GM12801 (cell line): Measurements from ENCODE around the gene ACP6.

Experiments used
- CTCF ChIP-seq: IDR thresholded peaks from one replicate; pipeline ENCODE4 v1.5.1; 2011; ENCODE audit warnings: control low read depth; ENCODE audit not compliant: insufficient read length; ENCODE audit errors: extremely low read depth

The ACP6 gene

DNA sequence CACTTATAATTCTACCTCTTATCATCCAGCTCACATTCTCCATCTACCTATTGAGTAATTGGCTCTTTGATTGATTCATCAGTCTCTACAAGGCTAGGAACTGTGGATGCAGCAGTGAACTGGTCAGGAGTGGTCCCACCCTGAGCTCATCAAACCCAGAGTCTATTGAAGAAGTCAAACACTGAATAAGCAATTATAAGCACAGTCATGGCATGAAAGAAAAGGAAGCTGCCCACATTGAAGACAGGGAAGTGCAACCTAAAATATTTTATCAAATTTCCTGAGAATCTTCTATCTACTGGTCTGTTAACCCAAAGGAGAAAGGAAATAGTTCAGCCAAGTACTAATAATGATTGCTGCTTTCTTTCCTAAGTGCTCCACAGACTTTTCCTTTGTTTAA lies 35.7 kb downstream of the ACP6 start:
- no peak for TF ChIP-seq CTCF

DNA sequence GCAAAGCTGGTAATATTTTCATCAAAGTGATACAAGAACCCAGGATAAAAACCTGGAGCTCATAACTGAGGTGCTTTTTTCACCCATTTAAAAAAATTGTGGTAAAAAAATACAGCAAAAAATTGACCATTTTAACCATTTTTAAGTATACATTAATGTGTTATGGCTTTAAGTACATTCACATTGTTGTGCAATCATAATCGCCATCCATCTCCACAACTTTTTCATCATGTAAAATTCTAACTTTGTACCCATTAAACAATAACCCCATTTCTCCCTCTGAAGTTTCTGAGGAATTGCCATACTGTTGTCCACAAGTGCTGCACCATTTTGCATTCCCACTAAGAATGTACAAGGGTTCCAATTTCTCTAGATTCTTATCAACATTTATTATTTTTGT lies 36.6 kb downstream of the ACP6 start:
- TF ChIP-seq CTCF = no peak

DNA sequence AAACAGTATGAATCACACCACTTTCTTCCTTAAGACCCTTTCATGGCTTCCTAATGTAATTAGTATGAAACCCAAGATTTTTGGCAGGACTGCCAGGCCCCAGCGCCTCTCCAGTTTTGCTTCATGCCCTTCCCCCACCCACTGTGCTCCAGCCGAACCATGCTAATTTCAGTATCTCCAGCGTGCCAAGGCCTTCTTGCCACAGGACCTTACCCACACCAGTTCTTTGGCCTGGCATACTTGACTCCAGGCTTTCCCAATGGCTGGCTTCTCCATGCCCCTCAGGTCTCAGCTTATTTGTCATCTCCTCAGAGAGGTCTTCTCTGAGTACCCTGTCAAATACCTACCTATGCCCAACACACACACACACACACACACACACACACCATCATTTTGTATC lies 38.5 kb downstream of the ACP6 start:
- no peak for TF ChIP-seq CTCF

DNA sequence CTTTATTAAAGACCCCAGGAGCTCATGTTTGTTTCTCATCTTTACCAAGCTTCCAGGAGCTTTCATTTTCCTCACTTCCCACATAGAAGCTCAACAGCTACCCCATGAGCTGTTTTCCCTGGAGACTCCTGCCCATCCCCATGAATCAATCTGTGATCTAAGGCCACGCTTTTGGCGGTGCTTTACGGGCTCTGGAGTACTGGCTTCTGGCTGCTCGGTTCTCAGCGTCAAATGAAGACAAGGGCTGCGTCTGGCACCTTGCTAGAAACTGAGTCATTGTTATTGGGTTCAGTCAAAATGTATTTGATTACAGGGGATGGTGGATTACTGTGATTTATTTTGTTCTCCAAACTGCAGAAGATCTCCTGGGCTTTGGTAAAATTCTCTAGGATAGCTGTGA lies 39.9 kb downstream of the ACP6 start:
- TF ChIP-seq CTCF = no peak

GRCh38 chr1:147630022-147630421 lies 40.3 kb downstream of the ACP6 start:
- no peak for TF ChIP-seq CTCF

DNA sequence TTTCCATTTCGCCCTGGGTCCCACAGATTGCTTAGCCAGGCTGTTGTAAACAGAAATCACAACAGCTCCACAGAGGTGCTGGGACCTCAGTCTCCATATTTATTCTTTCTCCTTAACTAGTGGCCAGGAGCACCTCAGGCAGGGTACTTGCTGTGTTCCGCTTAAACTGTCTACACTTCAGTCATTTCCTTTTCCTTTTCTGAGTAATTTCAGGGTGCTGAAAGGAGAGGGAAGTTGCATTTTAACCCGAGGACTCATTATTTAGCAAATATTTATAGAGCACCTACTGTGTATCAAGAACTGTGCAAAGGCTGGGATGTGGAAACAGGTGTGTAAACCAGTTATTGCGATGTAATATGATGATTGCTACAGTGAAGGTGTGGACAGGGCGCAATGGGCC lies 41.9 kb downstream of the ACP6 start:
- TF ChIP-seq CTCF = no peak

GRCh38 chr1:147627435-147628110 lies 42.8 kb downstream of the ACP6 start:
- TF ChIP-seq CTCF = no peak
